Choroid plexus epithelial cell (primary cell): Measurements from ENCODE around the gene CLCN2.

ENCODE experiments used
- DNase-seq: peaks from one replicate; pipeline ENCODE4 v3.0.0-alpha.2; 2010; ENCODE audit warnings: low read depth
- H3K4me3 ChIP-seq: 2 replicates; pipeline ENCODE4 v1.5.1; 2011; ENCODE audit warnings: low read depth, mild to moderate bottlenecking, control low read depth, low read length, moderate library complexity
- TF ChIP-seq, protein P1 (sequence below): conservative IDR thresholded peaks from 2 replicates; pipeline ENCODE4 v1.5.1; 2011; ENCODE audit warnings: low read depth, mild to moderate bottlenecking, control low read depth, inconsistent platforms, low read length, moderate library complexity

Gene CLCN2

GRCh38 chr3:184368116-184368515, 6.7 kb upstream of the CLCN2 start:
- H3K4me3 ChIP-seq, result no peak overlapping the region
- no peak for DNase-seq
- TF ChIP-seq, protein P1, sequence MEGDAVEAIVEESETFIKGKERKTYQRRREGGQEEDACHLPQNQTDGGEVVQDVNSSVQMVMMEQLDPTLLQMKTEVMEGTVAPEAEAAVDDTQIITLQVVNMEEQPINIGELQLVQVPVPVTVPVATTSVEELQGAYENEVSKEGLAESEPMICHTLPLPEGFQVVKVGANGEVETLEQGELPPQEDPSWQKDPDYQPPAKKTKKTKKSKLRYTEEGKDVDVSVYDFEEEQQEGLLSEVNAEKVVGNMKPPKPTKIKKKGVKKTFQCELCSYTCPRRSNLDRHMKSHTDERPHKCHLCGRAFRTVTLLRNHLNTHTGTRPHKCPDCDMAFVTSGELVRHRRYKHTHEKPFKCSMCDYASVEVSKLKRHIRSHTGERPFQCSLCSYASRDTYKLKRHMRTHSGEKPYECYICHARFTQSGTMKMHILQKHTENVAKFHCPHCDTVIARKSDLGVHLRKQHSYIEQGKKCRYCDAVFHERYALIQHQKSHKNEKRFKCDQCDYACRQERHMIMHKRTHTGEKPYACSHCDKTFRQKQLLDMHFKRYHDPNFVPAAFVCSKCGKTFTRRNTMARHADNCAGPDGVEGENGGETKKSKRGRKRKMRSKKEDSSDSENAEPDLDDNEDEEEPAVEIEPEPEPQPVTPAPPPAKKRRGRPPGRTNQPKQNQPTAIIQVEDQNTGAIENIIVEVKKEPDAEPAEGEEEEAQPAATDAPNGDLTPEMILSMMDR, result no peak

DNA sequence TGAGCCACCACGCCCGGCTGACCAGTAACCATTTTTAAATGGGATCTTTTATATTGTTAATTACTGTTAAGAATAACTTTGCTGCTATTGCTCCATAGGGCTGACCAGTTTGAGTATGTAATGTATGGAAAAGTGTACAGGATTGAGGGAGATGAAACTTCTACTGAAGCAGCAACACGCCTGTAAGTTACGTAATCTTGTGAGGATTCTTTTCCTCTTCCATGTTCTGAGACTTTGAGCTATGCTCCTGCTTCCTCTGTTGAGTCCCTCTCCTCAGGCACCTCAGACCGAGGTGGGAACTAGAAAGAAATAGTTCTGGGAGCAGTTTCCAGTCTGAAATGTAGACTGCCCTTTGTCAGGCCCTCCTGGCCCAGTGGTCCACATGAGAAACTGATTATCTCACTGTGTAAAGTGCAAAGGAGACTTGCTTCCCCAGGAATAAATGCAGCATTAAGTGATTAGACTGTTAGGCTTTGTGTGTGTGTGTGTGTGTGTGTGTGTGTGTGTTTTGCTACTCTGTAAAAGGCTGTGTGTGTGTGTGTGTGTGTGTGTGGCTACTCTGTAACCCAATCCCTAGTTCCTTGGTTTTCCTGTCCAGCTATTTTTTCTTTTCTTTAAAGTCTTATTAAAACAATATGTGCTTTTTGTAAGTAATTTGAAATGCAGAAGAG, 5.3 kb upstream of the CLCN2 start:
- DNase-seq, result peak; percentile 79
- TF ChIP-seq, protein P1, result no peak
- no peak overlapping the region for H3K4me3 ChIP-seq

DNA sequence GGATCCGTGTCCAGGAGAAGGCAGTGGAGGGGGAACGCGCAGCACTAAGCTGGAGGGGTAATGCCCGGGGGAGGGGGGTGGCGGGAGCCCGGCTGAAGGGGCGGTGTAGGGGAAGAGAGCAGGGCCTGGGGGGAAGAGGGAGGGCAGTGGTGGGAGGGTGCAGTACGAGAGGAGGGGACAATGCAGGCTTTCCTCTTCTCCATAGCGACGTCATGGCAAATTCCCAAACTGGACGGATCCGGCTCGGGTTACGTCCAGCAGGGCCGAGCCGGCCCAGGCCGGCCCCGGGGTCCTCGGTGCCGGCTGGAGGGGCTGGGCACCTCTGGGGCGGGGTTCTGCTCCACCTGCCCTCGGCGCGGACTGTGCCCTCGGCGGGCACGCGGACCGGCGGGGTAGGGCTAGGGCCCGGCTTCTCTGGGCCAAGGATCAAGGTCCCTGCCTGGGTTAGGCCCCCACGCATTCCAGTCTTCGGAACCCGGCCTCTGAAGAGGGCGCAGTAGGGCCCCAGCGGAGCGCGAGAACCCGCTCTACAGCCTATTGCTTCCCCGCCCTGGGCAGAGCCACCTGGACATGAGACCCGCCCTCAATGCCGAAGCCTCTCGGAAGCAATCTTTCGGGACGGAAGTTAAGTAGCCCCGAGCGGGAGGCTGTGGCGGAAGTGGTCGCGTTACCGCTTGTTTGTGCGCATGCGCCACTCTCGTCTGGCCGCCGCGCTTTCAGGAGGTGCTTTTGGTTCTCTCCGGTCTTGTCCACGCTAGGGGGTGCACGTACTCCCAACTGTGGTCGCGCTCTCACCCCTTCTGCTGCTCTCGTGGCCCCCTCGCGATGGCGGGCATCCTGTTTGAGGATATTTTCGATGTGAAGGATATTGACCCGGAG, 1.5 kb upstream of the CLCN2 start:
- peak overlapping the region; percentile 81 for H3K4me3 ChIP-seq
- peak; percentile 98 for DNase-seq
- TF ChIP-seq, protein P1, result peak; percentile 75

- TF ChIP-seq, protein P1, result no peak
- peak; percentile 57 for DNase-seq
- H3K4me3 ChIP-seq, result peak overlapping the region; percentile 81
Measured at GRCh38 chr3:184361932-184362667, 695 bp upstream of the CLCN2 start.

GRCh38 chr3:184360929-184361531, 375 bp downstream of the CLCN2 start:
- no peak for DNase-seq
- peak overlapping the region; percentile 81 for H3K4me3 ChIP-seq
- TF ChIP-seq, protein P1, result no peak

- H3K4me3 ChIP-seq, result peak overlapping the region; percentile 3
- TF ChIP-seq, protein P1, result no peak
- DNase-seq, result no peak
Measured at GRCh38 chr3:184360070-184360928, 1.1 kb downstream of the CLCN2 start.
